HG02885 (cell line): ENCODE data around the gene ANKH.

Experiments
- ATAC-seq: cut with Tn5 transposase; IDR thresholded peaks from one replicate; pipeline ENCODE4 v1.9.1; 2021; ENCODE audit warnings: mild to moderate bottlenecking; ENCODE audit not compliant: unreplicated experiment, poor library complexity

ANKH gene

DNA sequence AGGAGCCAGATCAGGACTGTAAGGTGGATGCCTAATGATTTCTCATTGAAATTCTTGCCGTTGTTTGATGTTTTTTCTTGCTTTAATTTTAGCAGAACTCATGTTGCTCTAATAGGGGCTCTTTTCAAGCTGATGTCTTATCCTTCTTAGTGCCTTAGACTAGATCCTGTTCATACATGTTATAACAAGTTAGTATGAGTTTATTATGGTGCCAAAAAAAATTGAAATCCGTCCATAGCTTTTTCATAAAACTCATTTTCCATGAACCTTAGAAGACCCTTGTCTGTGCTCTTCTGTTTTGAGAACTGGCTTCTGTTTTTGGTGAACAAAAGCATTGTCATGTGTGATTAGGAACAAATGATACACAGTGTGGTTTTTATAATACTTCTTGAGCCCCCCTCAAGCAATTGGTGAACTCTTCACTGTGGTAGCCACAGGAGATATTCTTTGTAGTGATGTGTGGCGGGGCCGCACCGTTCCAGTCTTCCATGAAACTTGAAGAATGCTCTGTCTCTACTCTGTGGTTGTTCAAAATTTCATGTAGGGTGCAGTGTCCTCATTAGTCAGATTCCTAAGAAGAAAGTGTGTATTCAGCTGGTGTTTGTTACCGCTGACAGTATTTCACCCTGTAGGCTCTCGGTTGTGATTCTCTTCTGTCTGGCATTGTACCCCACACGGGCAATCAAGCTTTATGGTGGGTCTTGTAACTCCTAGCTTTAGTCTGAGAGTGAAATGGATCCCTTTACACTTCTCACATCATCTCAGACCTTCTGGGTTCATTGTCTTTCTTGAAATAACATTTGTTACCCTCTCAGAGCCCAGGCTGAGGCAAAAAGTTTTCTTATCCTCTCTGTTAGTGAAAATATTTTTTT, 196.4 kb downstream of the ANKH start:
- no peak for ATAC-seq

DNA sequence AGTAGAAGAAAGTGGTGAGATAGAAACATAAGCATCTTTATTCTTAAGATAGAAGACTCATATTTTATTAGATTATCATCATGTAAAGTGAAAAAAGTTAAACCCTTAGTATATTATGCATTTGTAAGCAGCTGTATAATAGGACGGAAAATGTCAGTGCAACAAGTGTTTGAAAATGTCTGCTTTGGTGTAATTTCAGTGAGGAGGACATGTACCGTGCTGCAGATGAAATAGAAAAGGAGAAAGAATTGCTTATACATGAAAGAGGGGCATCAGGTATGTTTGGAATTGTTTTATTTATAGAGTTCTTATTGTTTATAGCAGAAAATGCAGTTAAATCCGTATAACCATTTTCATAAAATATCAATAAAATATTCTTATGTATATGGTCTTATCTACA, 198.1 kb downstream of the ANKH start:
- ATAC-seq = no peak

DNA sequence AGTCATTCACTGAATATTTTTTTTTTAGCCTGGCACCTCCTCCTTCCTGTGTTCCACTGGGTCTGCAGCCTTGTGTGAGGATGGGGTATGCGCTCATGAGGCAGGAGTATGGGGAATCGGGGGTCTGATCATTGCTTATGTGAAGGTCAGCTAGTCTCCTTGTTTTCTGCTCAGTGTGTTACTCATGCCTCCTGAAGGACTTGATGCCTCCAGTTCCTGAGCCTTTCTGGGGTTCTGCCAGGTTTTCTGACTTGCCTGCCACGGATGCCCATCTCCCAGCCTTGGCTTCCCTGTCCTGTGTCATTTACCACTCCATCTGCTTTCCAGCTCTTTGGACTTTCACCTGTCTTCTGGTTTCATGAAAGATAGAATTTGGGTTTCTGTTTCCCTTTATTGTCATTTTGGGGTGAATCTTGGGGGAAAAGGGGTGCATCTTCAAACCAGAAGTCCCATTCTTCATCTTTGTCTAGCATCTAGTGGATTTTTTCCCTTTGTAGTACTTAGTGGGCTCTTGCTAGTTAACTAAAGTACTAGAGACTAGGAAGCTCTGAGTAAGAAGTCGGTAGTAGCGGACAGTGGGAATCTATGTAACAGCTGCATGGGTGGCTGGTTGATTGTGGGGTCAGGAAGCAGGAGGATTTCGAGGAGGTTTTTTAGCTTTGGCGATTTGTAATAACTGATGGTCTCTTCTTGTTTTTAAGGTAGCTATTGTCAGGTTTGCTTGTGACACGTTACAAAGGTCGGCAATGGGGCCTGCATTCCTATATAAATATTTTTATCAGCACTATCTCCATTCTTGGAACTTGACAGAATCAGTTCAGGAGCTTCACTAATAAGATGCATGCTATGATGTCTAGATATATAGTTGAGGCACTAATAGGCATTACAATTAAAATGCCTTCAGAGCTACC, 198.8 kb downstream of the ANKH start:
- ATAC-seq = no peak

DNA sequence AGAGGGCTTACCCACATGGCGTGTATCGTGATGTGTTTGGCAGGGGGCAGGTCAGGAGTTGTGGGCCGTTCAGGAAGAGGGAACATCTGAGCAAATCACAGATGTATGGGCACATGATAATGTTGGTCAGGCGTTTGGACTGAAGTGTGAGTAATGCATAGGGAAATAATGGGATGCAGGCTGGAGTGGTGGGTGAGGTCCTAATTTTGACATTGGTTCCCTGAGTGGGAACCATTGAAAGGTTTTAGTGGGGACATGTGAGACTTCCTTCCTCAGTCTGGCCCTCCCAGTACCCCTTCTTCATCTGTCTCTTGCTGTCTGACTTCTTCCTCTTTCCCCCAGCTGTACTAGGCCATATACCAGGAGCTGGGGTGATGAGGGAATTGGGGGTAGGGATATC, 199.5 kb downstream of the ANKH start:
- ATAC-seq = no peak

DNA sequence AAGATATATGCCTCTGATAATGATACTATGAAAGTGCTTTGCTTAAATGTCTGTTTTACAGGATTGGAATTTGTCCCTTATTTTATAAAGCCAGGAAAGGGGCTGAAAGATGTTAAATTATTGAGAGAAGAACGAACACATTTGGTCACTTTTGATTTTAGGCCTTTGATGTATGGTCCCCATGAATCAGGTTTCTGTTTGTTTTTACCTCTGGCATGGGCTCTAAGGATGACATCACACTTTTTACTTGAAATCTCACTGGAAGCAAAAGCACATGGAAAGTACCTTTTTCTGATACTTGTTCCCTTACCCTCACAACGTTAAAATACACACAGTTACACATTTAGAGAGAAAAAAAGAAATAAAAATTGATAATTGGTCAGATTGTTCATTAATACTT, 200.2 kb downstream of the ANKH start:
- ATAC-seq = no peak

DNA sequence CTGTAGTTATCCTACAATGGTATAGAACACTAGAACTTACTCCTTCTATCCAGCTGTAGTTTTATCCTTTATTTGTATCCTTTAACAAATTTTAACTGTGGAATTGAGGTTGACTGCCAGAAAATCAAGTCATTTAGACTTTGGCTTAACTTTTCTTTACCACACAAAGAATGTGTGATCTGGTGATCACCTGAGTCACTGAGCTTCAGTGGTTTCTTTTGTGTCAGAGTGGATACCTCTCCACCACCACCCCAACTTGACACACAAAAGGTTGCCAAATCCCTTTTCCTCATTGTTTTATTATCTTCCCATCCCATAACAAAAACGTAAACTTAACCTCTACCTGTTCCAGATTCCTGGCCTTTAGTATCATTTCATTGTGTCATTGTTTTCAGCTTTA, 201.6 kb downstream of the ANKH start:
- ATAC-seq = no peak

DNA sequence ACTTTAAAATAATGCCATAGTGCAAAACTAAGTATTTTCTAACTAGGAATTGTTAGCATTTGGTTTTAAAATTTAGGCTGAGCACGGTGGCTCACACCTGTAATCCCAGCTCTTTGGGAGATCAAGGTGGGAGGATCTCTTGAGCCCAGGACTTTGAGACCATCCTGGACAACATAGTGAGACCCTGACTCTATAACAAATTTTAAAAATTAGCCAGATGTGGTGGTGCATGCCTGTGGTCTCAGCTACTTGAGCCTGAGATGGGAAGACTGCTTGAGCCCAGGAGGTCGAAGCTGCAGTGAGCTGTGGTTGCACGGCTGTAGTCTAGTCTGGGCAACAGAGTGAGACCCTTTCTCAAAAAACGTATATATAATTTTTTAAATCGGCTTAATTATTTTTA, 202.2 kb downstream of the ANKH start:
- no peak for ATAC-seq

DNA sequence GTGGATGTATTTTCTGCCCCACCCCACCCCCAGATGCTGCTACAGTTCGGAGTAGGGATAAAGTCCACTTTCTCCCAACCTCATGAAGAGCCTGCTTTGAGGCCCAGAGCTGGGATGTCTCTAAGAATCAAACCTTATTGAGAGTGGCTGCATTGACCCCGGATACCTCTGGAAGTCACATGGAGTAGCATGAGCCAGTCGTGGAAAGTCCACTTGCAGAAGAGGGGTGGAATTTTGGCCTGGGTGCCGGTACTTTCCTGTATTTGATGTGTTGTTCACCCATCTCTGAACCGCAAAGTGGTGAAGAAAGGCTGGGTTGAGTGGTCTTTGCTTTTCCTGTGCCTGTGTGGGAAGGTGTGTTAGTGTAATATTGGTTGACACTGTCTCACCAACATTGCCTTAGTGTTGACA, 203.4 kb downstream of the ANKH start:
- ATAC-seq = no peak

DNA sequence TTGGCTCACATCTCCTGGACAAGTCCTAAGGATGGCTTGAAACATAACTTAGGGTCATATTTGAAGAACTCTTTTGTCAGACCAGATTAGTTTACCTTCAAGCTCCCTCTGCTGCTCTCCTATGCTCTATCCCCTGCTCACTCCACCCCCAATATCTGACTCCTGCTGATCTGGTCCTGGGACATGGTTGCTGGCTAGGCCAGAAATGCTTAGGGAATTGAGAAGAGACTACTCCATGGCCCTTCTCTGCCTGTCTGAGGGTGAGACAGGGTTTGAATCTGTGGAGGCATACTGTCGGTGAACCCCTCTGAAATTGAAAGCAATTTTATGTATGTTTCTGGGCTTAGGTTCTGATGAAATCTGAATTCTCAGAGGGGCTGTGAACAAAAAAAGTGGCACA, 203.8 kb downstream of the ANKH start:
- no peak for ATAC-seq

DNA sequence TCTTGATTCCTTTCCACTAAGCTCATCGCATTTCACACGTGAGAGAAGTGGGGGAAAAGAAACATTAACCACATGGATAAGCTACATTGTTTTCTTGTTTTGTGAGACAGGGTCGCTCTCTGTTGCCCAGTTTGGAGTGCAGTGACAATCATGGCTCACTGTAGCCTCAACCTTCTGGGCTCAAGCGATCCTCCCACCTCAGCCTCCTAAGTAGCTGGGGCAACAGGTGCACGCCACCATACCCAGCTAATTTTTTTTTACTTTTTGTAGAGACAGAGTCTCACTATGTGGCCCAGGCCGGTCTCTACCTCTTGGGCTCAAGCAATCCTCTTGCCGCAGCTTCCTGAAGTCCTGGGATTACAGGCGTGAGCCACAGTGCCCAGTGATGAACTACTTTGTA, 204.3 kb downstream of the ANKH start:
- no peak for ATAC-seq

DNA sequence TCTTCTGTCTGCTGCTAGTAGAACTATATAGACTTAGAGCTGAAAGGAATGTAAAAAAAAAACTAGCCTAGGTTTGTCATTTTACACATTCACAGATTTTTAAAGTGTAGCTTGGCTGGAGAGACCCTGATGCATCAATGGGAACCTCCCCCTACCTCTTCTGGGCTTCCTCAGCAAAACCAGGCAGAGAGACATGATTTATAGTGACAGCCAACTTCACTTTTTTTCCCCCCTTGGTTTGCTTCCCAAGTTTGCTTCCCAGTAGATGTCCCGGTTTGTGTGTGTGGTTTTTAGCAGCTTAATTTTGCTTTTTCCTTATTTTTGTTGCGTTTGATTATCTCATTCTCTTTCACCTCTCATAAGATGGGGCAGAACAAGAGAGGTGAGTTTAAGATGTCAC, 205.2 kb downstream of the ANKH start:
- no peak for ATAC-seq

DNA sequence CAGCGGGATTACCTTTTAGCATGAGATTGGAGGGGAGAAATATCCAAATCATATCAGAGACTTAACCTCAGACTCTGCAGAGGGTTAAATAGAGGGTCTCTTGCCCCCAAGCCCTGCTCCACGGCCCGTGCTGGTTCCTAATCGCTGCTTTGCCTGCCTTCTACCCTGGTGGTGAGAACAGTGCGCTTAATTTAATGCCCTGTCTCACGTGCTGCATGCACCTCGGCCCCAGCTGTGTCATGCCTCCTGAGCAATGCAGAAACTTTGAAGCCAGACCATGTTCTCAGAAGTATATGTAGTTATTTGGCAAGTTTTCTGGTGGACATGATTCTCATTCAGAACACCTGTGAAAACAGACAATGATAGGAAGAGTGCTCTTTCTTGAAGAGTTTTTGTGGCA, 205.6 kb downstream of the ANKH start:
- peak; percentile 36 for ATAC-seq

DNA sequence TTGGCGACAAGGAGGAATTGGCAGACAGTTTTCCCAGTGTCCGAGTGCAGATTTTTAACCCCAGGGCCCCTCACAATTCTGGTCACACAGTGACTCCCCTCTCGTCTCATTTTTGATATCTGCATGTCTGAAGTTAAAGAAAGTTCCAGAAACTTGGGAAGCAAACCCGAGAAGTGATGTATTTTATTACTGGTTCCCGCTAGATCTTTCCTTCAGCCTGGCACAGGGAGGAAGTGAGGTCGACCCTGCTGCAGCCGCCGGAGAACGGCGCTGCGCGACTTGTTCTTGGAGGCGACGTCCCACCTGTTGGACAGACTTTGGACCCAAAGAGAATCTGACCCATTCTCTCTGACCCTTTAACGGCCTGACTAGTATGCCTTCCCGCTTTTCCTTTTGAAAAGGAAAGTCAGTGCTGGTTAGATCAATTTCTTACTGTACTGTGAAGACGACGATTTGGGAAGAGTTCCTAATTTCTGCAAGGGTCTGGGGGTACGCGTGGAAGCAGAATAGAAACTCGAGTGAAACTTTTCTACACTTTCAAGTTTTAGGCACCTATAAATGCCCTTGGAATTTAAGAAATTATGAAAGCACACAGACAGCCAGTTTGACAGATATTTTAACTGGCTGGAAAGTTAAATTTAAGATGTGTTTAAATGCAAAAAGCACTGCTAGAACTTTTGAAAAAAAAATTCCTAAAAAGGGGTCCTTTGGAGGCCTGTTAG, 206.3 kb downstream of the ANKH start:
- ATAC-seq = no peak

DNA sequence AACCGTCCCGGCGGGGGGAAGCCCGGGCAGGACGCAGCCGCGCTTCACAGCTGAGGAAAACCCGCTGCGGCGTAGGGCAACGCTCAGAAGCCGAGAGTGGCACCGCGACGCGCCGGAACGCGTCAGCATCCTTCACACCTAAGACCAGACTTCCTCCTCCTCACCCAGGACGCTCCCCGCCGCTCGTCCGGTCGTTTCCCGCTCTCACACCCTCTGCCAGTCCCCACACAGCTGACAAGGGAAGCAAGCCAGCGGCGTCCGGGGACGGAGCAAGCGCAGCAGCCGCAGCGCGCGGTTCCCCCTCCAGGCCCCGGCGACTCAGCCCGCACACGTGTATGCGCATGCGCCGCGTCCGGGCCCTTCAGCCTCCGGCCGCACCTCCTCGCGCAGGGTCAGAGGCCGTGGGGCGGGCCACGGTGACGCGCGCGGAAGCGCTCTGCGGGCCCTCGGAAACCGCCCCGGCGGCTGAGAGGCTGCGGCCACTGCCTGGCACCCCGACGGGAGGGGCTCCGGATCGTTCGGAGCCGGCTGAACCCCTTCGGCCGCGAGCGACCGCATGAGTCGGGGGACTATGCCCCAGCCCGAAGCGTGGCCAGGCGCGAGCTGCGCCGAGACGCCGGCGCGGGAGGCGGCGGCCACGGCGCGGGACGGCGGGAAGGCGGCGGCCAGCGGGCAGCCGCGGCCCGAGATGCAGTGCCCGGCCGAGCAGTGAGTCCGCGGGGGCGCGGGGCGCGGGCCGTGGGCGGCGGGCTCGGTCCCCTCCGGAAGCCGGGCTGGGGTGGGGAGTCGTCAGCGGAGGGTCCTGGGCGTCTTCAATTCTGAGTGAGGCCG, 207.1 kb downstream of the ANKH start, which contains the start of gene OTULIN:
Gene OTULIN, plus strand, starts transcription at position 449 of the 831 bp plus-strand sequence. Its CDS starts 108 bp downstream, at position 557.
- peak; percentile 69 for ATAC-seq

DNA sequence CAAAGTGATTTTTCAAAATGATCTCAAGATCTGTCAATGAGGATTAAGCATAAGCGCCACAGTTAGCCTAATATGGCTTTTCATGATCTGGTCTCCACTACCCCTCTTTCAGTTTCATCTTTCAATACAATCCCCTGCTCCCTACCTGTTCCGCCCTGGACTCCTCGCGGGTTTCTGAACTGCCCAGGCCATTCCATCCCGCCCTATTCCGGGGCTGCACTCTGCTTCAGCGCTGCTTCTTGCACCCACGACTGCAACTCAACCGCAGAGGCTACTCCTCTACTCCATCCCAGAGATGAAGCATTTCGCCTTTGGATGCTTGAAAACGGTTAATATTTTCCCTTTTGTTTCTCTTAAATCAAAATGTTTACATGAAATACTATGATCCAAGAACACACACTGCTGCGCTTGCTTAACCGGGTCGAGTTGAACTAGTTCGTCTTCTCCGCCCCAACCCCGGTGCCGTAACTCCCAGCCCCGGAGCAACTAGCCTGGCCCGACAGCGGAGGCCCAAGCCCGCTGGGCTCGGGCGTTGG, 207.8 kb downstream of the ANKH start:
- peak; percentile 25 for ATAC-seq

DNA sequence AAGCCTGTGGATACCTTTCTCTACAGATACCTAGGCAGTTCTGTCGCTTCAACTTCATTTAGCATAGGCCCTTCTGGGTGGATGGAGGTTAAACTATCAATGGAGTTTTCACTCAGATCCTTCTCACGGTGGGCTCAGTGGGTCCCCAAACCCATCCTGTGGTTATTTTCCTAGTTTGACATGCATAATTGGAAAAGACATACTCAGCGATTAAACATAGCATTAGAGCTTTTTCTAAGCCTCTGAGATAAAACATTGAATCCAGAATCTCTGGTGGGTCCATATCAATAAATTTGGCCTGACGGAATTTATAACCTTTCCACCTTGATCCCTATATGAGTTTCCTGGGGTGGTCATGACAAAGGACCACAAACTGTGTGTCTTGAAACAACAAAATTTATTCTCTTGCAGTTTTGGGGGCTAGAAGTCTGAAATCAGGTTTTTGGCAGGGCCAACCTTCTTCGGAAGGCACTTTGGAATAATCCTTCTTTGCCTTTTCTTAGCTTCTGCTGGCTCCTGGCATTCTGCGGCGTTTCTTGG, 208.8 kb downstream of the ANKH start:
- no peak for ATAC-seq

DNA sequence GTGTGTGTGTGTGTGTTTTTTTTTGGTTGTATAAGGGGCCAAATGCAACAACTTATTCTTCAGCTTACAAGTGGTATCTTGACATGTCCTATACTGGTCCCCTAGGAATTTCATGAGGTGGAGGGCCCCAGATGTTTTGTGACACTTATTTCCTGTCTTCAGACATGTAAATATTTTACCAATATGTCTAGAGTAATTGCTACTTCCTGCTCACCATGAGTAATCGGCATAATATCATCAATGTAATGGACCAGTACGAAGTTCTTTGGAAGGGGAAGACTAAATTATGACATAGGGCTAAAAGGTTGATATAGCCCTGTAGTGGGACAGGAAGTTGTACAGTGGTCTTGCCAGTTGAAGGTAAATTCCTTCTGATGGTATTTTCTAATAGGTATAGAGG, 210.7 kb downstream of the ANKH start:
- ATAC-seq = no peak

DNA sequence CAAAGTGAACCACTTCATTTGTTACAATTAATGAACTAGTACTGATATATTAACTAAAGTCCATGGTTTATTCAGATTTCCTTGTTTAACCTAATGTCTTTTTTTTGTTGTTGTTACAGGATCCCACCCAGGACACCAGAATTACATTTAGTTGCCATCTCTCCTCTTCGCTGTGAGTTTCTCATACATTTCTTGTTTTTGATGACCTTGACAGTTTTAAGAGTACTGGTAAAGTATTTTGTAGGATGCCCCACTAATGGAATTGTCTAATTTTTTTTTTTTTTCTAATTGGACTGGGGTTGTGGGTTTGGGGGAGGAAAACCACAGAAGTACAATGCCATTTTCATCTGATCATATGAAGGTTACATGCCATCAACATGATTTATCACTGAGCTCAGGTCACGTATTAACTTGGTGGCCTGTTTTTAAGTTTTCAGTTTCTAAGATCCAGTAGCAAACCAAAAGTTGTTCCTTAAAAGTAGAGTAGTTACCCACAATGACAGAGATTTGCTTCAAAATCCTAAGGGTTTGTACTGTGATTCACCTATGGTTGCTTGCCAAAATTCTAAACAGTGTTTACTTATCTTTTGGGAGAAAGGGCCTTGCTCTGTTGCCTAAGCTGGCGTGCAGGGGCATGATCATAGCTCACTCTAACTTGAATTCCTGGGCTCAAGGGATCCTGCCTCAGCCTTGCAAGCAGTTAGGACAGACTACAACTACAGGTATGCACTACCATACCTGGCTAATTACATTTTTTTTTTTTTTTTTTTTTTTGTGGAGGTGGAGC, 211.6 kb downstream of the ANKH start:
- ATAC-seq = no peak
